ENCODE results near the gene NR2F1-AS1.

The NR2F1-AS1 gene
- 0 to 0.04 reads per million in 2 experiments for total RNA-seq

GRCh38 chr5:93580927-93581445 is at the start of gene NR2F1-AS1:
Gene NR2F1-AS1 (minus strand): TSS chr5:93581219.
- no peak for DNase-seq (ENCODE audit: low read depth)

DNA sequence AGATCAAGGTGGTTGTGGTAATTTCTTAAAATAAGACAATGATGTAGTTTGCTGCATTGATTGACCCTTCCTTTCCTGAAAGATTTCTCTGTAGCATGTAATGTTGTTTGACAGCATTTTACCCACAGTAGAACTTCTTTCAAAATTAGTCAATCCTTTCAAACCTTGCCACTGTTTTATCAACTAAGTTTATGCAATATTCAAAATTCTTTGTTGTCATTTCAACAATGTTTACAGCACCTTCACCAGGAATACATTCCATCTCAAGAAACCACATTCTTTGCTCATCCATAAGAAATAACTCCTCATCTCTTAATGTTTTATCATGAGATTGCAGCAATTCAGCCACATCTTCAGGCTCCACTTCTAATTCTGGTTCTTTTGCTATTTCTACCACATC is 45.8 kb upstream of the NR2F1-AS1 start:
- no peak for DNase-seq (ENCODE audit: low read depth)

DNA sequence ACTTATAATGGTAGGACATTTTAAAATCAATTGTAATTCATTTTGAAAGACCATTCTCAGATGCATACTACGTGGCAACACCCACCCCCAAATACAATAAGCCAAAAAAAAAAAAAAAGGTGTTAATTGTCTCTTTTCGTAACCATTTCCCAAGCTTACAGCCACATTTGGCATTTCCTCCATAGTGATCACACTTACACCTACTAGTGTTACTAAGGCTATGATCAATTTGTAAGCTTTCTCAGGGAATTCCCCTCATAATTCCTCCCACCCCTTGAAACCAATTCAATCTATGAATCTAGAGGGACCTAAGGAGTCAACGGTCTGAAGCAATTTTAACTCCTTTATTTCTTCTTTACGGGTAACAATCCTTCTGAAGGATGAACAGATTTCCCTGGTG is 42.1 kb upstream of the NR2F1-AS1 start:
- no peak for DNase-seq (ENCODE audit: low read depth)

DNA sequence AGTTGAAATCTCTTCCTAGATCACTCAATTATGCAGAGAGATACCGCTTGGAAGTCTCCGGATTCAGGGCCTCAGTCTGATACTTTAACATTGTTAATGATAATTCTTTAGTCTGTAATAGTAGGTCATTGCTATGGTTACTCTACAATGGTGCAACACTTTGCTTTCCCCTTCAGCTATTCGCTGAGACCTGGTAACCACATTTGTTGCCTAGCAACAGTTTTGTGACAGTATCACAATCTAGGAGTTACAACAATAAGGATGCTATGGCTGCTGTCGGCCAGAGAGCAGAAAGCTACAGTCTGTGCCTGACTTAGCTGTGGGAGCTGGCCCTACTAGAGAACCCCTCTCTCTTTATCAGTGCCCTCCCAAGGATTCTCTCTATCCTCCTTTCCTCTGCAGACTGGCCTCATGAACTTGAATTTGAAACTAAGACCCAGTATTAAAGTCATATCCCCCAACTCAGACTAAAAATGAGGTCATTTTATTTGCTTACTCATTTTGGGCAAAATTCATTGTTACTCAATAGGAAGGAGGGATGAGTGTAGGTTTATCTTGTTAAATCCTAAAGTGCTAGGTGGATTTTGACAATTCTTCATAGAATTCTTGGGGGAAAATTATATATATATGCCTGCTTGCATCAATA is 41.3 kb upstream of the NR2F1-AS1 start:
- peak; percentile 40 for DNase-seq (ENCODE audit: low read depth)

- DNase-seq (ENCODE audit: low read depth) = no peak
Observed at GRCh38 chr5:93621327-93621798, 40.3 kb upstream of the NR2F1-AS1 start.

DNA sequence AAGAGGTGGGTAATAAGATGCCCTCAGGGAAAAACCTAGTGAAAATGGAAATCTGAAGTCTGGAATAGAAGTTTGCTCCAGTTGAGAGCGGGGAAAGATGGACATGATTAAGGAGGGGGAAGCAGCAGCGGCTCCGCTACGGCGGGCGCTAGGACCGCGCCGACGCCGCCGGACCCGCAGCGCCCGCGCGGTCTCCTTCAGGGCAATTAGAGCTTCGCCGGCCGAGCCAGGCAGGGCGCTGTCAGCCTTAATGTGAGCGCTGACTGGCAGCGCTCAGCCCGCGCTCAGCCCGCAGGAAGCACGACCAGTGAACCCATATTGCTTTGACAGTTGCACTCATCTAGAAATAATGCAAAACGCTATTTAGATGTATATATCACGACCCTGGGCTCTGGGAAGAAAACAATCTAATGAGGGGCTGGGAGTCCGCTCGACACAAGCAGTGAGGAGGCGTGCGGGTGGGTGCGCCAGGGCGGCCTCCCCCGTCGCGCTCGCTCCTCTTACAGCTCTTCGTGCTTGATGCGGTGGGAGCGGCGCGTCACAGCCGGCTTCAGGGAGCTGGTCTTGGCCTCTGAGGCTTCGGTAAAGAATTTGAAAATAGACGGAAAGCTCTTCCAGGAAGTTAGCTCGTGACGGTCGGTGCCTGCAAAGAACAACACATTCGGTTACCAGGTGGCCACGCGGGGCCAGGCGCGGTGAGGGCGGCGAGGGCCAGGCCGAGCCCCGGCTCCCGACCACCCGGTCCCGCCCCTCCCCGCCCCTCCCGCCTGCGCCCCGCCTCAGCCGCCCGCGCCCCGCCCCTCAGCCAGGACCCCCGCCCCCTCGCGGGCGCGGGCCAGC is 39.7 kb upstream of the NR2F1-AS1 start:
- peak; percentile 39 for DNase-seq (ENCODE audit: low read depth)

GRCh38 chr5:93616538-93617174 is 35.6 kb upstream of the NR2F1-AS1 start:
- no peak for DNase-seq (ENCODE audit: low read depth)

DNA sequence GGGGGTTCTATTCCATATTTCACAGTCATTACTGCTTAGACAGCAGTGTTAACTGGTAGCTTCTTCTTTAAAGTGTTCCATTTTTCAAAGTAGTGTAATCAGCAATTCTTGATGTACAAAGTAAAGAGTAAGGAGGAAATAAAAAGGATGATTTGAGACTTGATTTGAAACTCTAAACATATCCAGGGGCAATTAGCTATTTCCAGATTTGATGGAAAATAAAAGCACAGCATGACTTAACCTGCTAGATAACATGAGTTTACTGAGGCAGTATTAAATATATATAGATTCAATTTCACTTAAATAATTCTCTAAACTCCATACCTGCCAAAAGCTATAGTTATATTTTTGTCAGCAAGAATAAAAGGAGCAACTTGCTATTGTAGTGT is 31.8 kb upstream of the NR2F1-AS1 start:
- DNase-seq (ENCODE audit: low read depth) = no peak

GRCh38 chr5:93611976-93612854 is 31.2 kb upstream of the NR2F1-AS1 start:
- no peak for DNase-seq (ENCODE audit: low read depth)

DNA sequence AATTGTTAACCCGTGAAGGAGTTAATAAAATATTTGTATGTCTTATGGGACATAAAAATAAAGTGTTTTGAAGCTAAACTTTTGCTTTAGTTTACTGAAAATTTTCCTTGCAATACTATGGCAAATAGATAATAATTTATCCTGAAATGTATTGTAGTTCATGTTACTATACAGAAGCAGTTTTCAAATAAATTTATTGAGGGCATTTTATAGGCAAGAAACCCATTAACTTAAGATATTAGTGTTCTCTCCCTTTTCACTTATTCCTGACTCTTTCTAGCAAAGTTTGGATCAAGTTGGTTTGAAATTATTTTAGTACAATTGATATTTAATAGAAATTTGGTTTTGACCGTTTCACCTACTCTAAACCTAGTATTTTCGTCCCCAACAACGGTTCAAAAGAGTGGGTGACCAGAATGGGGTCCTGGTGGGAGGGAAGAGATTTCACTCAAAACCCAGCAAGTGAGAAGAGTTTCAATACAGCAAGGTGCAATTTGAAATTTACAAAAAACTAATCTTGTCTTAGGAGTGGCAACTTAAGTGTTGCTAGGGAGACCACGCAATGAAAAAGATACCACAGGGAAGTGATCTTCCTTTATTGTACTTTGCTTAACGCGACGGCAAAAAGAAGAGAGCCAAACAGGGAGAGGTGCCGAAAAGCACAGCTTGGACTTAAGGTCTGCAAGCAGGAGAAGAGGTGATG is 30.4 kb upstream of the NR2F1-AS1 start:
- no peak for DNase-seq (ENCODE audit: low read depth)

DNA sequence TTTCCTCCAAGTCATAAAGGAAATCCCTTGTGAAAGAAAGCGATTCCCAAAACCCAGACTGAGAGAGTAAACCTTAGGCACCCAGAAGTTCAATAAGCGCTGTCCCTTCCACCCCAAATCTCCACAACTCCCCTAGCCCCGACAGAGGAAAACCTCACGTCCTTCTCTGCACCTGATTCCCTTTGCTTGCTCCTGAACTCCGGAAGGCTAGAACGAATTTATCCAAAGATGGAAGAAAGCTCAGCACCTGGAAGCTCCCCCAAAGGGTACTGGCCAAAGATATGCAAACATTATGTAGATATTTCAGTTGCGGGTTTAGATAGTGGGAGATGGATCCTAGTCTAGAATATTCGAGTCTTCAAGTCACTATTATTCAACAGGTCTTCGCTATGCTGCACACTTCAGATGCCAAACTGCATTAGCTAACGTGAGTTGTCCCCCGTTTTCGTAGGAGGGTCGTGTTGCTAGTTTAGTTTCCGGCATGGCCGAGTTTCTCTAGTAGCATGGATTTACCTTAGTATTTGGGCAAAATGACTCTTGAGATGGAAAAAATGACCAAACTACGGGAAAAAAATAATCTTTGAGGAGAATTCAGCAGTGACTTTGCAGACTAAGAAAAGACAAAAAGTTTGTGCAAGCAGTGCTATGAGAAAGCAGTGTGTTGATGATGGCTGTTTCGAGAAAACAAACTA is 29.7 kb upstream of the NR2F1-AS1 start:
- DNase-seq (ENCODE audit: low read depth) = no peak

GRCh38 chr5:93609762-93610161 is 28.7 kb upstream of the NR2F1-AS1 start:
- no peak for DNase-seq (ENCODE audit: low read depth)

- no peak for DNase-seq (ENCODE audit: low read depth)
Observed at GRCh38 chr5:93608855-93609254, 27.8 kb upstream of the NR2F1-AS1 start.

DNA sequence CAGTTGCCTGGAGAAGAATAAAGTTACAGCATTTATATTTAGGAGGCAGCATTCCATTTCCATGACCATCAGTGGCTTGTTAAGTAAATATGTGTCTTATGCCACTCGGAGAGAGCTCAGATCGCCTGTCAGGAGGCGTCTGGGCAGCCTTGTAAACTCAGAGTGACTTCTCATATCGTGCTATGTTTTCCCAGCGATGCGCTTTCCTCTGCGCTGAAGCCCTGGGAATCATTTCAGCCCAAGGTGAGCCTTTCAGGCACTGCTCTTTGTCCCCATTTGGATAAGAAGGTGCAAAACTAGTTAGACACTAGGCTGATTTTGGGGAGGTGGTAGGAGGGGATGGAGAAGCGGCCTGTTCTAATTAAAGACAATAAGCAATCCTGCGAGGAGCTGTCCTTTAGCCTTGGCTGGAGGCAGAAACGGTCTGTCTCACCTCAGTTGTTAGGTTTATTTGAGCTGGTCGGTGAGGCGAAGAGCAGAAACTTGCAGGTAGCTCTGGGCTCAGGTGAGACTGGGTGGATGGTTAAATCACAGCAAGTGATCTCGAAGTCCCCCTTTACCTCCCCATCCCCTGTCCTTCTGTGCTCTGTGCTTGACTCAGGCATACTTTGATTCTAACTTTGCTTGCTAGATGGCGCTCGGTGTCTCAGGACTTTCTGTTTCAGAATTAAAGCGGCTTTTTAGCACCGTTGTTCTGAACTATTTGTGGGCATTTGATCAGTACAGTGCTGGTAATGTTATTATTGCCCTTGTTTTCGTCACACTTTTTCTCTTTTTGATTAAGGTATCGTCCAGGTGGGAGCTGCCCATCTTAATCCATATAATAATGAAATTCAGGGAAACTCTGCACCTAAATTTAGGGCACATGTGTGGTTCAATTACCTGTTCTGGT is 26.6 kb upstream of the NR2F1-AS1 start:
- no peak for DNase-seq (ENCODE audit: low read depth)

GRCh38 chr5:93606382-93606752 is 25.3 kb upstream of the NR2F1-AS1 start:
- no peak for DNase-seq (ENCODE audit: low read depth)

- no peak for DNase-seq (ENCODE audit: low read depth)
Observed at GRCh38 chr5:93604644-93605515, 23.9 kb upstream of the NR2F1-AS1 start.

GRCh38 chr5:93603793-93604643 is 23.0 kb upstream of the NR2F1-AS1 start:
- no peak for DNase-seq (ENCODE audit: low read depth)

Data from T follicular helper cell (primary cell).